GM12878 (cell line): Measurements from ENCODE around the gene MGMT.

ENCODE experiments used
- ATF3 ChIP-seq: IDR thresholded peaks from 2 replicates; pipeline ENCODE4 v1.6.1; 2011; ENCODE audit warnings: low read depth, mild to moderate bottlenecking, low read length, moderate library complexity, borderline replicate concordance; ENCODE audit errors: extremely low read depth
- CBFB ChIP-seq: IDR thresholded peaks from 2 replicates; pipeline ENCODE4 v1.6.1; 2016; ENCODE audit warnings: antibody characterized with exemption, low read depth
- CBX3 ChIP-seq: fragments of 200-600 bp; sonication (generic); IDR thresholded peaks from 2 replicates; pipeline ENCODE4 v1.6.1; 2016; ENCODE audit warnings: low read depth, borderline replicate concordance
- CEBPB ChIP-seq, 2 experiments: fragments of 150-350 bp in 1 of 2; IDR thresholded peaks; 2 replicates each; pipeline ENCODE4 v1.6.1; 2012 to 2014; ENCODE audit warnings: low read depth in 2 of 2, low read length in 2 of 2, borderline replicate concordance in 1 of 2, inconsistent platforms in 1 of 2
- EED ChIP-seq: sonication (generic); IDR thresholded peaks from 2 replicates; pipeline ENCODE4 v1.6.1; 2016; ENCODE audit warnings: antibody characterized with exemption, low read depth
- EZH2 ChIP-seq: IDR thresholded peaks from 2 replicates; pipeline ENCODE4 v1.6.1; 2012; ENCODE audit warnings: low read depth, mild to moderate bottlenecking, control low read depth, inconsistent platforms, low read length, borderline replicate concordance; ENCODE audit not compliant: control insufficient read depth
- NFIC ChIP-seq: IDR thresholded peaks from 2 replicates; pipeline ENCODE4 v1.6.1; 2012; ENCODE audit warnings: low read depth, mild to moderate bottlenecking, inconsistent platforms, low read length, moderate library complexity
- NFYB ChIP-seq: IDR thresholded peaks from 2 replicates; pipeline ENCODE4 v1.6.1; 2011; ENCODE audit warnings: low read depth, mild to moderate bottlenecking, low read length, improper control_type of control experiment, moderate library complexity; ENCODE audit not compliant: insufficient read depth
- RAD21 ChIP-seq: IDR thresholded peaks from 2 replicates; pipeline ENCODE4 v1.6.1; 2011; ENCODE audit warnings: mild to moderate bottlenecking, low read depth, low read length, moderate library complexity; ENCODE audit not compliant: insufficient read depth
- SIN3A ChIP-seq: IDR thresholded peaks from 2 replicates; pipeline ENCODE4 v1.6.1; 2012; ENCODE audit warnings: low read depth, low read length, improper control_type of control experiment
- ZNF592 ChIP-seq: fragments of 450-650 bp; IDR thresholded peaks from 2 replicates; pipeline ENCODE4 v1.6.1; 2017; ENCODE audit warnings: mild to moderate bottlenecking, moderate library complexity
- TF ChIP-seq, protein P1 (sequence below), 3 experiments: IDR thresholded peaks in 2 of 3; conservative IDR thresholded peaks in 1 of 3; 2 replicates each; pipeline ENCODE4 v1.5.1; 2011; ENCODE audit warnings: low read depth in 3 of 3, low read length in 3 of 3, mild to moderate bottlenecking in 3 of 3, control low read depth in 2 of 3, moderate library complexity in 2 of 3, inconsistent platforms in 1 of 3, mixed read lengths in 1 of 3; ENCODE audit not compliant: control insufficient read depth in 2 of 3, insufficient read depth in 1 of 3; ENCODE audit errors: extremely low read depth in 1 of 3
- TF ChIP-seq, protein P2 (sequence below): IDR thresholded peaks from 2 replicates; pipeline ENCODE4 v1.6.1; 2011; ENCODE audit warnings: borderline replicate concordance, low read depth, mild to moderate bottlenecking, moderate library complexity, mixed read lengths, low read length; ENCODE audit not compliant: insufficient read depth; ENCODE audit errors: extremely low read length

DNA sequence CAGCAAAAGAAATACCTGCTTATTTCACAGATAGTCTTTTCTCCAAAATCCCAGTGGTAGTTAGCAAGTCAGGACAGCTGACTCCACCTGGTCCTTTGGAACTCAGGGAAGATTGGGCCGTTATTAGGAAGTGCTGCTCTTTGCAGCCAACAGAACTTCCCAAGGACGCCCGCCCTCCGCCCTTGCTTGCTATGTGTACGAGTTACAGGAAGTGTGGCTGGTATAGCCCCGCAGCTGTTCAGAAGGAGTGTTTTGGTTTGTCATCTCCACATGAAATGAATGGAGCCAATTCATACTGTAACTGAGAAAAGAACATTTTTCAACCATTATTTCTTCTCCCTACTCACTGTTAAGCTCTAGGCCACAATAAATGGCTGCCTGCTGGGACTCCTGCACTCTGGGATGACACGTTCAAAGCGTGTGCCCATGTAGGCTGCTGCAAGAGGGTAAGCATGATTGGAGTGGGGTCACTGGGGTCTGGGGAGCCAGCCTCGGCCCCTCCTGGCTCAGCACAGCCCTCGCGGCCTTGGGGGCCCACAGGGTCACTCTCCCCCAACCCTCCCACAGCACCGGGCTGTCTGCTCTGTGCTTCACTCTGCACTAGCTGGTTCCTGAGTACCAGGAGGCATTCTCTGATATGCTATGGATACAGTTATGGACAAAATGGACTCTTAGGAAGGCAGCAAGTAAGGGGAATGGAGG lies 253.0 kb downstream of the MGMT start:
- TF ChIP-seq EED (no peak), SIN3A (no peak), ZNF592 (no peak), RAD21 (no peak), NFIC (no peak), CEBPB (IDR thresholded peaks at IDR 0.05; ENCODE audit: borderline replicate concordance in 1 of 2, low read depth in 2 of 2, low read length in 2 of 2) (no peak), EZH2 (no peak), ATF3 (no peak), CBFB (no peak), CBX3 (no peak), NFYB (no peak)
- TF ChIP-seq, protein P1, sequence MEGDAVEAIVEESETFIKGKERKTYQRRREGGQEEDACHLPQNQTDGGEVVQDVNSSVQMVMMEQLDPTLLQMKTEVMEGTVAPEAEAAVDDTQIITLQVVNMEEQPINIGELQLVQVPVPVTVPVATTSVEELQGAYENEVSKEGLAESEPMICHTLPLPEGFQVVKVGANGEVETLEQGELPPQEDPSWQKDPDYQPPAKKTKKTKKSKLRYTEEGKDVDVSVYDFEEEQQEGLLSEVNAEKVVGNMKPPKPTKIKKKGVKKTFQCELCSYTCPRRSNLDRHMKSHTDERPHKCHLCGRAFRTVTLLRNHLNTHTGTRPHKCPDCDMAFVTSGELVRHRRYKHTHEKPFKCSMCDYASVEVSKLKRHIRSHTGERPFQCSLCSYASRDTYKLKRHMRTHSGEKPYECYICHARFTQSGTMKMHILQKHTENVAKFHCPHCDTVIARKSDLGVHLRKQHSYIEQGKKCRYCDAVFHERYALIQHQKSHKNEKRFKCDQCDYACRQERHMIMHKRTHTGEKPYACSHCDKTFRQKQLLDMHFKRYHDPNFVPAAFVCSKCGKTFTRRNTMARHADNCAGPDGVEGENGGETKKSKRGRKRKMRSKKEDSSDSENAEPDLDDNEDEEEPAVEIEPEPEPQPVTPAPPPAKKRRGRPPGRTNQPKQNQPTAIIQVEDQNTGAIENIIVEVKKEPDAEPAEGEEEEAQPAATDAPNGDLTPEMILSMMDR (IDR thresholded peaks at IDR 0.05 in 2 of 3, conservative IDR thresholded peaks at IDR 0.05 in 1 of 3; ENCODE audit: control insufficient read depth in 2 of 3, extremely low read depth in 1 of 3, insufficient read depth in 1 of 3, low read depth in 3 of 3, low read length in 3 of 3): no peak
- TF ChIP-seq, protein P2, sequence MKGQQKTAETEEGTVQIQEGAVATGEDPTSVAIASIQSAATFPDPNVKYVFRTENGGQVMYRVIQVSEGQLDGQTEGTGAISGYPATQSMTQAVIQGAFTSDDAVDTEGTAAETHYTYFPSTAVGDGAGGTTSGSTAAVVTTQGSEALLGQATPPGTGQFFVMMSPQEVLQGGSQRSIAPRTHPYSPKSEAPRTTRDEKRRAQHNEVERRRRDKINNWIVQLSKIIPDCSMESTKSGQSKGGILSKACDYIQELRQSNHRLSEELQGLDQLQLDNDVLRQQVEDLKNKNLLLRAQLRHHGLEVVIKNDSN: no peak
